ENCODE results near the gene CLK2.

The CLK2 gene

GRCh38 chr1:155273343-155274245, at the start of gene CLK2:
TSS of gene CLK2 (minus strand) at chr1:155273504. CDS start at chr1:155270977, 2,527 bp downstream.
- peak within 1 kb of the TSS; percentile 89 for H3K4me3 ChIP-seq (ENCODE audit: low read depth, low read length)

GRCh38 chr1:155322571-155322952, 49.3 kb upstream of the CLK2 start:
- peak overlapping the region; percentile 39 for H3K4me3 ChIP-seq (ENCODE audit: low read depth, low read length)

- H3K4me3 ChIP-seq (ENCODE audit: low read depth, low read length) = peak overlapping the region; percentile 39
These were observed 48.6 kb upstream of the CLK2 start for GRCh38 chr1:155321639-155322503.

- H3K4me3 ChIP-seq (ENCODE audit: low read depth, low read length) = peak within 1 kb of the TSS; percentile 45
These were observed 47.6 kb upstream of the CLK2 start, which contains the start of gene RUSC1 for GRCh38 chr1:155320661-155321617. TSS of gene RUSC1 (plus strand) at chr1:155320894. CDS start at chr1:155321774, 880 bp downstream.

- H3K4me3 ChIP-seq (ENCODE audit: low read depth, low read length) = peak overlapping the region; percentile 18
These were observed 46.9 kb upstream of the CLK2 start for GRCh38 chr1:155320252-155320651.

- no peak overlapping the region for H3K4me3 ChIP-seq (ENCODE audit: low read depth, low read length)
These were observed 46.2 kb upstream of the CLK2 start for GRCh38 chr1:155319536-155319935.

- no peak overlapping the region for H3K4me3 ChIP-seq (ENCODE audit: low read depth, low read length)
These were observed 44.8 kb upstream of the CLK2 start for GRCh38 chr1:155318082-155318481.

- H3K4me3 ChIP-seq (ENCODE audit: low read depth, low read length) = no peak overlapping the region
These were observed 43.6 kb upstream of the CLK2 start for GRCh38 chr1:155316922-155317321.

- H3K4me3 ChIP-seq (ENCODE audit: low read depth, low read length) = no peak overlapping the region
These were observed 40.0 kb upstream of the CLK2 start for GRCh38 chr1:155313261-155313660.

GRCh38 chr1:155309423-155310021, 36.2 kb upstream of the CLK2 start:
- H3K4me3 ChIP-seq (ENCODE audit: low read depth, low read length) = peak overlapping the region; percentile 95

- H3K4me3 ChIP-seq (ENCODE audit: low read depth, low read length) = peak within 1 kb of the TSS; percentile 95
These were observed 35.5 kb upstream of the CLK2 start, which contains the start of gene FDPS for GRCh38 chr1:155308493-155309422. TSS of gene FDPS (plus strand) at chr1:155308866. CDS start at chr1:155309790, 924 bp downstream.

- no peak overlapping the region for H3K4me3 ChIP-seq (ENCODE audit: low read depth, low read length)
These were observed 34.0 kb upstream of the CLK2 start for GRCh38 chr1:155307247-155307740.

GRCh38 chr1:155305881-155306391, 32.6 kb upstream of the CLK2 start:
- H3K4me3 ChIP-seq (ENCODE audit: low read depth, low read length) = no peak overlapping the region

GRCh38 chr1:155304558-155305063, 31.3 kb upstream of the CLK2 start:
- H3K4me3 ChIP-seq (ENCODE audit: low read depth, low read length) = no peak overlapping the region

- H3K4me3 ChIP-seq (ENCODE audit: low read depth, low read length) = no peak within 1 kb of the TSS
These were observed 28.1 kb upstream of the CLK2 start, which contains the start of gene PKLR for GRCh38 chr1:155301342-155301841. TSS of gene PKLR (minus strand) at chr1:155301438. CDS start at chr1:155301395, 43 bp downstream.

GRCh38 chr1:155300553-155301329, 27.4 kb upstream of the CLK2 start:
- H3K4me3 ChIP-seq (ENCODE audit: low read depth, low read length) = no peak overlapping the region

- no peak overlapping the region for H3K4me3 ChIP-seq (ENCODE audit: low read depth, low read length)
These were observed 26.7 kb upstream of the CLK2 start for GRCh38 chr1:155300024-155300423.
